GM18502 (cell line): ENCODE data around the gene DCHS2.

ENCODE experiments used
- ATAC-seq: cut with Tn5 transposase; IDR thresholded peaks from one replicate; pipeline ENCODE4 v1.9.1; 2021; ENCODE audit warnings: mild to moderate bottlenecking; ENCODE audit not compliant: unreplicated experiment, poor library complexity

DCHS2 gene

GRCh38 chr4:154456889-154457288, 34.7 kb downstream of the DCHS2 start:
- ATAC-seq: no peak

- ATAC-seq: no peak
Observed at GRCh38 chr4:154456240-154456639, 35.4 kb downstream of the DCHS2 start.

- no peak for ATAC-seq
Observed at GRCh38 chr4:154455111-154455510, 36.5 kb downstream of the DCHS2 start.

DNA sequence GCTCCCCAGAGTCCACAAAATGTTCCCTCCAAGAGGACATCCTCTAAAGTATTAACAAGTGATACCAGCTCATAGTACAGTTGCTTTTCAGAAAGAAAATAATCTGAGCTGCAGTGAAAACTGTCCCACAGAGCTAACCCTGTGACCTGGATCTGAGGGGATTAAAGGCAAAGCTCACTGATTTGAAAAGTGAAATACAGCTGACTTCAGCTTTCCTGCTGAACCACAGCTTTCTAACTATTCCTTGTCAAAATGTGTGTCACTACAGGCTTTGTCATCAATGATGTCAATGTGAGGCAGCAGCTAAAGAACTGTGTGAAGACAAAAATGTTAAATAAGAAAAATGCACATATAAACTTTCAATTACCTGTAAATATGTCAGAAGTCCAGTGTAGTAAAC, 36.9 kb downstream of the DCHS2 start:
- ATAC-seq: no peak

DNA sequence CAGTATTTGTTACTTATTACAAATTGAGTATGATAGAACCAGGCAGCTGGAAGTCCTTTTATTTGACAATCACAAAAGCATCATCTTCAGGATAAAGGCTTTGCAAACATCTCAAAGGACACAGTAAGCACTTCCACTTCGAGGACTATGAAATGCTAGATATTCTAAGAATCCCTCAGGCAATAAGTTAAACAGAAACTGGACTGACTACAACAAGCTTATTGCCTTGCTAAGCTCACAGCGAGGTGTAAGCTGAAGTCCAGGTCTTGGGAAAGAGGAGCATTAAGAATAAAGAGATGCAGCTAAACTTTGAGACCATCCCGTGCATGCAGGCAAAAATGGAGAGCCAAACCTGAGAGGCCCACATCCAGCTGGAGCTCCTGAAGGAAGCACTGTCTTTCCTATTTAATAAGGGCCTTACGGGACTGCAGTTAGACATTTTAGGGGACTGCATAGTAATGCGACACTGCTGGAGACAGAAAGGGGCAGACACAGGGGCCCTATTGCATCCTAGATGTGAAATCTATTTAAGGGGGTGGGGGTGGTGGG, 38.7 kb downstream of the DCHS2 start:
- no peak for ATAC-seq

- ATAC-seq: no peak
Observed at GRCh38 chr4:154450966-154451365, 40.6 kb downstream of the DCHS2 start.

- no peak for ATAC-seq
Observed at GRCh38 chr4:154444958-154445357, 46.6 kb downstream of the DCHS2 start.

DNA sequence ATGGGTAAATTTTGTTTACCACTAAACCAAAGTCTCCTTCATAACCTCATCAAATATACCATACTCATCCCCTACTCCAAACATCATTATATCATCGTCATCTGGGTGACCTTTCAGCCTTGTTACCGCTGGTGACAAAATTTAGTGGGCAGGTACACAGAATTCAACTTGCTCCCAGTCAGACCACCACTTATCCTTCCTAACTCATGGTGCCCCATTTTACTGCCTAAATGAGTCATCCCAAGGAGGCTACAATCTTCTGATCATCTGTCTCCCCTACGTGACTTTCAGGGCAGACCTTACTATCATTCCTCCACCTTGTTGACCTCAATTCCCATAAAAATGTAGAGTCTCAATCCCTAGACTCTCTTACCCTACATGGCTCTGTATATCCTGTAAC, 49.6 kb downstream of the DCHS2 start:
- no peak for ATAC-seq

GRCh38 chr4:154441124-154441523, 50.5 kb downstream of the DCHS2 start:
- no peak for ATAC-seq

DNA sequence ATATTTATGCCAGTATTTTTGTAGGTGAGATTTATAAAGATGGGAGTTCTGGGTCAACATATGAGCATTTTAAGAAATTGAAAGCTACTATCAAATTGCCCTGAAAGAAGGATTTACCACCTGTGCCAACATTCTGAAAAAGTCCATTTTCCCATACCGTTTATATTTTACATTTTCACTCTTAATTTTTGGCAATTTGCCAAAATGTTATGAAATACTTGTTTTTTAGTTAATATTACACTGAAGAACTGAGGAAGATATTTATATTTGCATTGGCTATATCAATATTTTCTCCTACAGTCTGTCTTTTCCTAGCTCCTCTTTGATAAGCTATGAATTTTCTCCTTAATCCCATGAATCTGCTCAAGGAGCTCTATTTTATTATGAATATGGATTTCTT, 52.4 kb downstream of the DCHS2 start:
- no peak for ATAC-seq

DNA sequence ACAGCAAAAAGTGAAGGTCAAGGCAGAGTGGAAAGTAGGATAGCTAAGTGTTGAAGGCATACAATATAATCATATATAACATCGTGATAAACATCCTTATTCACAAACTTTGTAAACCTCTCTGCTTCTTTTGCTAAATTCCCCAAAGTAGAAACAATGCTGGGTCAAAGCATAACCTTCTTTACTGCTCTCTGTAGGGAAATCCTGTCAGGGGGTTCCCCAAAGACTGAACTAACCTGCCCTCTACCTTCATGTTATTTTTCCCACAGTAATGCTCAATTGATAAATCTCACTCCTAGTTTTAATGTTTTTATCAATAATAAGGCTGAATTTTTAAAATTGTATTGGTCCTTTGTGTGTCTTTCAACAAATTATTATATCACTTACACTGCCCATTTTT, 55.7 kb downstream of the DCHS2 start:
- peak; percentile 59 for ATAC-seq

- ATAC-seq: no peak
Observed at GRCh38 chr4:154433543-154433942, 58.1 kb downstream of the DCHS2 start.

DNA sequence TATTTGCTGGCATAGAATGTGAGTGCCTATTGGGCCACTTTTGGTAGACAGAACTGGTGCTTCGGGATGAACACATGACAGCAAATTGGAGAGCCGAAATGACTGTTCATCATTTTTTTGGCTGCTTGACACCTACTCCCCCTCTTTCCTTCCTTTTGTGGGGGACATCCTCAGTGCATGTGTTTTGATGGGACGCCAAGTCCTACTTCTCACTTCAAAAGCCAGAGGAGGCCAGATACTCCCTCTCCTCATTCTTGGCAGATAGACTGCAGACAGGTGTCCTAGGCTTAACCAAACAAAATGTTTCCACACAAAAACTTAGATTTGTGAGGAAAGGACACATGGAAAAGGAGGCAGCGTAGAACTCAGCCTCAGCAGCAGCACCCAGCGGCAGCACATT, 62.4 kb downstream of the DCHS2 start:
- ATAC-seq: no peak

DNA sequence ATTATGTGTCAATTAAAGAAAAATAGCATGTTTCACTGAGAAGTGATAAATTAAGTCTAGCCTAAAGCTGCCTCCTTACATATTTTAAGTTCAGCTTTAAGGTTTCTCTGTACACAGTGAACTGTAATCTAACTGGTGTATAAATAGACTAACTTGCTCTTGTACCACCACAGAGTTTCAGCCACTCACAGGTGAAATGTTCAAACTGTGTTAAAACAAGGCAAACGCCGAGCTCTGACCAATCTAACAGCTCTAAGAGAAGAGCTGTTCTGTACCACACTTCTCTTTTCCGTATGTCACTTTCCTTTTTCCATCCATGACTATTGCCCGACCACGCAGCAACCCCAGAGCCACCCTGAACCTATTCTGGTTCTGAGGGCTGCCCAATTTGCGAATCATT, 64.5 kb downstream of the DCHS2 start:
- no peak for ATAC-seq

DNA sequence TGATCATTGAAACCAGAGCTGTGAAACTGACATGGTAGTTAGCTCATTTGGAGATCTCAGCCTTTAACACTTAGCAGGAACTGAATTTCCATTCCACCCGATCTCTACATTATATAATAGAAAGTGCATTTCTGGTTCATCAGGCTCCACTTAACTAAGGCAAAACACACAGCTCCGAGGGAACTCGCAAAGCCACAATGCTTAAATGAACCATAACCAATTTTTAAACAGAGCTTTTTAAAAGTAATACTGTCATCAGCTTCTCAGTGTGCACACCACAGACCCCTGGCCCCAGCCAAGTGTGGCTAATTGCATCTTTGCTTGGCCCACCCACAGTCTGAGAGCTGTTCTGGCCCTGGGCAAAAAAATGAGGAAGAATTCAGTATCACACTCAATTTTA, 66.1 kb downstream of the DCHS2 start:
- no peak for ATAC-seq

DNA sequence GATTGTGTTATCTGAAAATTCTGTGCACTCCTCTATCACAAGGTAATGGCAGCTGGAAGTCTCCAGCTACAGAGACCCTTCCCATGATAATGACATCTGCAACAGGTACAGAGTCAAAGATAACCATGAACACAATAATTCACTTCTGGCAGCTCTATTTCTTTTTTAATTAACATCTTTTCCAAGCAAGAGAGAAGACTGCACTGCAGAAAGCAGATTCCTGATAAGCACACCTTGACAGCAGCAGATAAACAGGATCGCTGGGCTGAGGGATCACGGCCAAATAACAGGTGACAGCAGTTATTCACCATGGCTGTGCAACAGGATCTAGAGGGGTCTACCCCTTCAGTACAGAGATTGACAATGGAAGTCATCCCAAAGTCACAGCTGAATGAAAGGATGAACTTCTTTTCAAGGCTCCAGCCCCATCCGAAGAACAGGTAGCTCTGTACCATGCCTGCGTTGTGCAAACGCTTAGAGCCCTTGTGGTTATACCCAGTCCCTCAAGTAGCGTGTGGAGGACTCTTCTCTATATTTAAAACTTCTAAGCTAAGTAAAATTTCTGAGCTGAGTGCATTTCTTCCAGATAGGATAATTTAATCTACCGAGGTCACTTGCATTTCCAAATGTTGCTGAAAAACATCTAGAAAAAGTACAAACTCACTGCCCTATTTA, 66.7 kb downstream of the DCHS2 start:
- no peak for ATAC-seq

DNA sequence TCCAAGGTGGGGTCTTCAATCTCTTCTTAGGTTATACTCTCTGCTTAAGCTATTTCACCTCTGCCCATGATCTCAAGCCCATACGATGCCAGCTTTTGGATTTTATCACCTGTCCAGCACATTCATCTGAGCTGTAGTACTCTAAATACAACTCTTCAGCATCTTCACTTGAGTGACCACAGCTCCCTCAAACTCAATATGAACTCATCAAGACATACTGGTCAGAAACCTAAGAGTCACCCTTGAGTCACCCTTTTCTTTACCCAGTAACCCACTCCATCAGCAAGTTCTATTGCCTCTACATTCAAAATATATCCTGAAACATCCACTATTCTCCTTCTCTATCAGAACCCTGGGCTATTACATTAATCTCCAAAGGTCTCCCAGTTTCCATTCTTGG, 69.4 kb downstream of the DCHS2 start:
- no peak for ATAC-seq

DNA sequence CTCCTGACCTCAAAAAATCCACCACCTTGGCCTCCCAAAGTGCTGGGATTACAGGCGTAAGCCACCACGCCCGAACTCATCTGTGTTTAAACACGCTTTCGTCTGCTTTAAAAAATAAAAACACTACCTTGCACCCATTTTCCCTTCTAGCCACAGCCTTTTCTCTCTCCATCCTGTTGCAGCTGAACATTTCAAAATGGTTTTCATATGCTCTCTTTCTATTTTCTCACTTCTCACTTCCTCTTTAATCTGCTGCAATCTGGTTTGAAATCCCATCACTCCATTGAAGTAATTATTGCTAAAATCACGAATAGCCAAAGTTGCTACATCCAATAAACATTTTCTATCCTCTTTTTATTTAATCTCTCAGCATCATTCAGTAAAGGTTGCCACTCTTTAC, 70.0 kb downstream of the DCHS2 start:
- ATAC-seq: peak; percentile 58

DNA sequence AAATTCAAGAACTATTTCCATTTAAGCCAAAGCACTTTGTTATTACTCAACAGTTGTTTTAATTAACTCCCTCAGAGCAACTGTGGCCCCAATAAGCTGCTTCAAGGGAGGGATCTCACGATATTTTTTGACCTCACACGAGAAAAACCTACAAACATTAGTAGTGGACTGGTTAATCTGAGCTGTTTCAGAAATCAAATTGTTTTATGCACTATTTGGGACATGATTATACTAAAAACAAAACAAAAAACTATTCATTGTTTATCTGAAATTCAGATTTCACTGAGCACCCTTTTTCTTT, 74.3 kb downstream of the DCHS2 start:
- ATAC-seq: no peak

GRCh38 chr4:154416190-154416547, 75.4 kb downstream of the DCHS2 start:
- ATAC-seq: peak; percentile 59

- no peak for ATAC-seq
Observed at GRCh38 chr4:154415313-154415712, 76.3 kb downstream of the DCHS2 start.

DNA sequence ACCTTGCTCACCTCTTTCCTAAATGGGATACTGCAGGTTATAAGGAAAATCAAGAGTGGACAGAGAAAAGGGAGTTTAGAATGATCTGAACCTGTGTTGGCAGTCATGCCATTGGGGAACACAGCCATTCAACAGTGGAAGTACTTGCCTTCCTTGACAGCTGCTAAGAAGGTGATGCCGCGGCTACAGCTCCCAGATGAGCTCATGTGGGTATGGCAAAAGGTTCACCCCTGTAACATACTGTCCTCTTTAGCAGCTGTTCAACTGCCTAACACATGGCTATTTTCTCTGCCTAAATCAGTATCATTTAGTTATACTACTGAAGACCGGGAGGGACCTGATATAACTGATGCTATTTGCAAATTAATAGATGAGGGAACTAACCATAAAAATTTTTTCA, 76.8 kb downstream of the DCHS2 start:
- ATAC-seq: no peak

GRCh38 chr4:154414371-154414770, 77.2 kb downstream of the DCHS2 start:
- no peak for ATAC-seq
